ENCODE measurements around the gene FBXL15.

FBXL15 gene

GRCh38 chr10:102449321-102450123 lies 28.9 kb downstream of the FBXL15 start:
- ATAC-seq: peak; percentile 82
- no peak for TF ChIP-seq BACH2 (CRISPR knock-in tag; IDR thresholded peaks at IDR 0.05; ENCODE audit: borderline replicate concordance)
- TF ChIP-seq CSRNP3 (CRISPR knock-in tag; IDR thresholded peaks at IDR 0.05): no peak

DNA sequence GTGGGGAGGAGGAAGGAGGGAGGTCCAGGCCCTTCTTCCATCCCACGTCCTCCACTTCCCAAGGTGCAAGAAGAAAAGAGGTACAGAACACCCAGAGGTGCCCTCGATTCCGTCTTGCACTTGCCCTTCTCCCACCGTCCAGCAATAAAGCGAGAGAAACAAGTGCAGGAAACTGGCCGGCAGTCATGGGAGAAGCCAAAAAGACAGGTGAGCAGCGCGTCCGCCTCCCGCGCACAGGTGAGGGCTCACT lies 29.4 kb downstream of the FBXL15 start:
- TF ChIP-seq OSR1 (CRISPR knock-in tag; IDR thresholded peaks at IDR 0.05) (no peak), RARB (CRISPR knock-in tag; IDR thresholded peaks at IDR 0.05) (no peak), ZC3H10 (CRISPR knock-in tag; IDR thresholded peaks at IDR 0.05) (no peak), TOX (CRISPR knock-in tag; IDR thresholded peaks at IDR 0.05; ENCODE audit: borderline replicate concordance) (no peak), ZNF565 (CRISPR knock-in tag; conservative IDR thresholded peaks at IDR 0.05; ENCODE audit: low read depth) (no peak), PPARA (CRISPR knock-in tag; IDR thresholded peaks at IDR 0.05; ENCODE audit: borderline replicate concordance) (no peak), GLIS3 (CRISPR knock-in tag; IDR thresholded peaks at IDR 0.05) (no peak), ESRRG (CRISPR knock-in tag; IDR thresholded peaks at IDR 0.05) (no peak), SNAI2 (CRISPR knock-in tag; IDR thresholded peaks at IDR 0.05) (no peak), CSRNP3 (CRISPR knock-in tag; IDR thresholded peaks at IDR 0.05) (no peak), ARNTL (CRISPR knock-in tag; IDR thresholded peaks at IDR 0.05; ENCODE audit: borderline replicate concordance, low read depth) (no peak), CREB5 (CRISPR knock-in tag; IDR thresholded peaks at IDR 0.05; ENCODE audit: low read depth) (no peak), ZNF70 (CRISPR knock-in tag; IDR thresholded peaks at IDR 0.05) (no peak), CSDC2 (CRISPR knock-in tag; IDR thresholded peaks at IDR 0.05) (no peak), ISL1 (CRISPR knock-in tag; IDR thresholded peaks at IDR 0.05) (no peak), TCF4 (CRISPR knock-in tag; IDR thresholded peaks at IDR 0.05; ENCODE audit: borderline replicate concordance) (no peak), ZFP30 (CRISPR knock-in tag; IDR thresholded peaks at IDR 0.05) (no peak), ZFP3 (CRISPR knock-in tag; IDR thresholded peaks at IDR 0.05) (no peak)
- TF ChIP-seq, protein P1, sequence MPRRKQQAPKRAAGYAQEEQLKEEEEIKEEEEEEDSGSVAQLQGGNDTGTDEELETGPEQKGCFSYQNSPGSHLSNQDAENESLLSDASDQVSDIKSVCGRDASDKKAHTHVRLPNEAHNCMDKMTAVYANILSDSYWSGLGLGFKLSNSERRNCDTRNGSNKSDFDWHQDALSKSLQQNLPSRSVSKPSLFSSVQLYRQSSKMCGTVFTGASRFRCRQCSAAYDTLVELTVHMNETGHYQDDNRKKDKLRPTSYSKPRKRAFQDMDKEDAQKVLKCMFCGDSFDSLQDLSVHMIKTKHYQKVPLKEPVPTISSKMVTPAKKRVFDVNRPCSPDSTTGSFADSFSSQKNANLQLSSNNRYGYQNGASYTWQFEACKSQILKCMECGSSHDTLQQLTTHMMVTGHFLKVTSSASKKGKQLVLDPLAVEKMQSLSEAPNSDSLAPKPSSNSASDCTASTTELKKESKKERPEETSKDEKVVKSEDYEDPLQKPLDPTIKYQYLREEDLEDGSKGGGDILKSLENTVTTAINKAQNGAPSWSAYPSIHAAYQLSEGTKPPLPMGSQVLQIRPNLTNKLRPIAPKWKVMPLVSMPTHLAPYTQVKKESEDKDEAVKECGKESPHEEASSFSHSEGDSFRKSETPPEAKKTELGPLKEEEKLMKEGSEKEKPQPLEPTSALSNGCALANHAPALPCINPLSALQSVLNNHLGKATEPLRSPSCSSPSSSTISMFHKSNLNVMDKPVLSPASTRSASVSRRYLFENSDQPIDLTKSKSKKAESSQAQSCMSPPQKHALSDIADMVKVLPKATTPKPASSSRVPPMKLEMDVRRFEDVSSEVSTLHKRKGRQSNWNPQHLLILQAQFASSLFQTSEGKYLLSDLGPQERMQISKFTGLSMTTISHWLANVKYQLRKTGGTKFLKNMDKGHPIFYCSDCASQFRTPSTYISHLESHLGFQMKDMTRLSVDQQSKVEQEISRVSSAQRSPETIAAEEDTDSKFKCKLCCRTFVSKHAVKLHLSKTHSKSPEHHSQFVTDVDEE (CRISPR knock-in tag; IDR thresholded peaks at IDR 0.05): no peak
- TF ChIP-seq, protein P2, sequence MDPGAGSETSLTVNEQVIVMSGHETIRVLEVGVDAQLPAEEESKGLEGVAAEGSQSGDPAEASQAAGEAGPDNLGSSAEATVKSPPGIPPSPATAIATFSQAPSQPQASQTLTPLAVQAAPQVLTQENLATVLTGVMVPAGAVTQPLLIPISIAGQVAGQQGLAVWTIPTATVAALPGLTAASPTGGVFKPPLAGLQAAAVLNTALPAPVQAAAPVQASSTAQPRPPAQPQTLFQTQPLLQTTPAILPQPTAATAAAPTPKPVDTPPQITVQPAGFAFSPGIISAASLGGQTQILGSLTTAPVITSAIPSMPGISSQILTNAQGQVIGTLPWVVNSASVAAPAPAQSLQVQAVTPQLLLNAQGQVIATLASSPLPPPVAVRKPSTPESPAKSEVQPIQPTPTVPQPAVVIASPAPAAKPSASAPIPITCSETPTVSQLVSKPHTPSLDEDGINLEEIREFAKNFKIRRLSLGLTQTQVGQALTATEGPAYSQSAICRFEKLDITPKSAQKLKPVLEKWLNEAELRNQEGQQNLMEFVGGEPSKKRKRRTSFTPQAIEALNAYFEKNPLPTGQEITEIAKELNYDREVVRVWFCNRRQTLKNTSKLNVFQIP (CRISPR knock-in tag; IDR thresholded peaks at IDR 0.05; ENCODE audit: borderline replicate concordance, low read depth): no peak
- ATAC-seq: peak; percentile 40

DNA sequence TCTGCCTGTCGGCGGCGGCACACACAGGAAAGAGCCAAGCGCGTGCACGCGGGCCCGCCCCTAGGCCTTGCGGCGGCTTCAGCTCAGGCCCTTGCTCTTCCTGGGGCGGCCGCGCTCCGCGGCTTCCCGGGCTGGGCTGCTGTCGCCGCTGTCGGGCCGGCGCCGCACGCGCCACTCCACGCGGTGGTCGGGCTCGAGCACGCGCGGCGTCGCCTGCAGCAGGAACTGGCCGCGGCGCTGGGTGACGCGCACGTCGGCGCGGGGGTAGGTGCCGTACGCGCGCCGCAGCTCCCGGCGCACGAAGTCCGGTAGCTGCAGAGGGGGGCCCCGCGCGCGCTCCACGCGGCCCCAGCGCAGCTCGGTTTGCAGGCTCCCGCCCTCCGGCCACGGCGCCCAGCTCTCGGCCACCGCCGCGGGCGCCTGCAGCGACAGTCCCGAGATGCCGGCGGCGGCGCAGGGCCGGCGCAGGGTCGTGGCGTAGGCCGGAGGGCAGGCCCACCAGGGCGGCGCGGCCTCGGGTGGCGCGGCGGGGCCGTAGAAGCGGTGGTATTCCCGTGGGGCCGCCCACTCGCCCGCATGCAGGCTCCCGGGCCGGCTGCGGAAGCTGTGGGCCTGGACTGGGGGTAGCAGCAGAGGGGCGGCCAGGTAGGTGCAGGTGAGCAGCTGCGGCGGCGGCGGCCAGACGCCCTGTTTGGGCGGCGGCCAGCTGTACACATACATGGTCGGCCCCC lies 29.9 kb downstream of the FBXL15 start:
- ATAC-seq: peak; percentile 84
- no peak for TF ChIP-seq OSR1 (CRISPR knock-in tag; IDR thresholded peaks at IDR 0.05)
- no peak for TF ChIP-seq CSDC2 (CRISPR knock-in tag; IDR thresholded peaks at IDR 0.05)
- TF ChIP-seq ISL1 (CRISPR knock-in tag; IDR thresholded peaks at IDR 0.05): no peak
- TF ChIP-seq PPARA (CRISPR knock-in tag; IDR thresholded peaks at IDR 0.05; ENCODE audit: borderline replicate concordance): 0 out of 2 replicates have a peak, but pooled peaks have one; percentile 35
- TF ChIP-seq, protein P1 (CRISPR knock-in tag; IDR thresholded peaks at IDR 0.05): peak; percentile 68; the same call in 1 of the 2 replicates
- no peak for TF ChIP-seq ZC3H10 (CRISPR knock-in tag; IDR thresholded peaks at IDR 0.05)
- TF ChIP-seq ARNTL (CRISPR knock-in tag; IDR thresholded peaks at IDR 0.05; ENCODE audit: borderline replicate concordance, low read depth): peak; percentile 72; the same call in 1 of the 2 replicates
- no peak for TF ChIP-seq CREB5 (CRISPR knock-in tag; IDR thresholded peaks at IDR 0.05; ENCODE audit: low read depth)
- no peak for TF ChIP-seq CSRNP3 (CRISPR knock-in tag; IDR thresholded peaks at IDR 0.05)

Data from SK-N-SH treated with all-trans-retinoic acid at 6 μM for 48 hours (cell line).